ENCODE data around the gene PCDHGB5.
"Not testable (repeated sequence)": the region's sequence is repeated elsewhere in the genome, so short reads cannot be mapped to it uniquely, and the experiment has no call there.

PCDHGB5 gene

DNA sequence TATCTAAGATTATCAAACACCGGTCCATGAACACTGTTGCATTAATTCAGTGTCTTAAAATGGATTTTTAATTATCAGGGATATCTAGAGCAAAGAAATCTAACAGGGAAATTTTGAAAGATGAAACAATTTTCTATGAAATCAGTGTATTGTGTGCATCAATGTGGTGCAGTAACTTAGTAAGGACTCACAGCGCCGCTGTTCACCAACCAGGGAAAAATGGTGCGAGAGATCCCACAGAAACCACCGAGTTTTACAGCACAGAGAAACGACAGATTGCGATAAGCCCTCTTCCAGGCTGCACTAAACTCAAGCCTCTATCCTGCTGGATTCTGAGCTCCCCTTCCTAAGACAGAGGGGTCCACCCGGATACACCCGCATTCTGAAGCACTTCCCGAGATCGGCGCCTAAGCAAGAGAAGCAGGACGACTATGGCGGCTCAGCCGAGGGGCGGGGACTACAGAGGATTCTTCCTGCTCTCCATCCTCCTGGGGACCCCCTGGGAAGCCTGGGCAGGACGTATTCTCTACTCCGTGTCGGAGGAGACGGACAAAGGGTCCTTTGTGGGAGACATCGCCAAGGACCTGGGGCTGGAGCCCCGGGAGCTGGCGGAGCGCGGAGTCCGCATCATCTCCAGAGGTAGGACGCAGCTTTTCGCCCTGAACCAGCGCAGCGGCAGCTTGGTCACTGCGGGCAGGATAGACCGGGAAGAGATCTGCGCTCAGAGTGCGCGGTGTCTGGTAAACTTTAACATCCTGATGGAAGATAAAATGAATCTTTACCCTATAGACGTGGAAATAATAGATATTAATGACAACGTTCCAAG is 15.1 kb upstream of the PCDHGB5 start, which contains the start of gene PCDHGA7:
PCDHGA7 (plus strand) TSS at position 274 of the 826 bp plus-strand sequence; CDS start at position 432, 158 bp downstream.
- DNase-seq (ENCODE audit: low read depth): no peak

- DNase-seq (ENCODE audit: low read depth): no peak
Measured at GRCh38 chr5:141383345-141383744, 14.4 kb upstream of the PCDHGB5 start.

- no peak for DNase-seq (ENCODE audit: low read depth)
Measured at GRCh38 chr5:141384471-141385267, 13.1 kb upstream of the PCDHGB5 start.

- not testable (repeated sequence) for DNase-seq (ENCODE audit: low read depth)
Measured at GRCh38 chr5:141387557-141388311, 10.0 kb upstream of the PCDHGB5 start, which contains the start of gene PCDHGB4. Gene PCDHGB4 (plus strand): TSS chr5:141387698. CDS start chr5:141387885, 187 bp downstream.

- no peak for DNase-seq (ENCODE audit: low read depth)
Measured at GRCh38 chr5:141388661-141389060, 9.1 kb upstream of the PCDHGB5 start.

DNA sequence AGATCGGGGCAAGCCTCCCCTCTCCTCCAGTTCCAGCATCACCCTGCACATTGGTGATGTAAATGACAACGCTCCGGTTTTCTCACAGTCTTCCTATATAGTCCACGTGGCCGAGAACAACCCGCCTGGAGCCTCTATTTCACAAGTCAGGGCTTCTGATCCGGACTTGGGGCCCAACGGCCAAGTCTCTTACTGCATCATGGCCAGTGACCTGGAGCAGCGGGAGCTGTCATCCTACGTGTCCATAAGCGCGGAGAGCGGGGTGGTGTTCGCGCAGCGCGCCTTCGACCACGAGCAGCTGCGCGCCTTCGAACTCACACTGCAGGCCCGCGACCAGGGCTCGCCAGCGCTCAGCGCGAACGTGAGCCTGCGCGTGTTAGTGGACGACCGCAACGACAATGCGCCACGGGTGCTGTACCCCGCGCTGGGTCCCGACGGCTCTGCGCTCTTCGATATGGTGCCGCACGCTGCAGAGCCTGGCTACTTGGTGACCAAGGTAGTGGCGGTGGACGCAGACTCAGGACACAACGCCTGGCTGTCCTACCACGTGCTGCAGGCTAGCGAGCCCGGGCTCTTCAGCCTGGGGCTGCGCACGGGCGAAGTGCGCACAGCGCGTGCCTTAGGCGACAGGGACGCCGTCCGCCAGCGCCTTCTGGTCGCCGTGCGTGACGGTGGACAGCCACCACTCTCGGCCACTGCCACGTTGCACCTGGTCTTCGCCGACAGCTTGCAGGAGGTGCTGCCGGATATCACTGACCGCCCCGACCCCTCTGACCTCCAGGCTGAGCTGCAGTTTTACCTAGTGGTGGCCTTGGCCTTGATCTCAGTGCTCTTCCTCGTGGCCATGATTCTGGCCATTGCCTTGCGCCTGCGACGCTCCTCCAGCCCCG is 8.3 kb upstream of the PCDHGB5 start:
- DNase-seq (ENCODE audit: low read depth): no peak

DNA sequence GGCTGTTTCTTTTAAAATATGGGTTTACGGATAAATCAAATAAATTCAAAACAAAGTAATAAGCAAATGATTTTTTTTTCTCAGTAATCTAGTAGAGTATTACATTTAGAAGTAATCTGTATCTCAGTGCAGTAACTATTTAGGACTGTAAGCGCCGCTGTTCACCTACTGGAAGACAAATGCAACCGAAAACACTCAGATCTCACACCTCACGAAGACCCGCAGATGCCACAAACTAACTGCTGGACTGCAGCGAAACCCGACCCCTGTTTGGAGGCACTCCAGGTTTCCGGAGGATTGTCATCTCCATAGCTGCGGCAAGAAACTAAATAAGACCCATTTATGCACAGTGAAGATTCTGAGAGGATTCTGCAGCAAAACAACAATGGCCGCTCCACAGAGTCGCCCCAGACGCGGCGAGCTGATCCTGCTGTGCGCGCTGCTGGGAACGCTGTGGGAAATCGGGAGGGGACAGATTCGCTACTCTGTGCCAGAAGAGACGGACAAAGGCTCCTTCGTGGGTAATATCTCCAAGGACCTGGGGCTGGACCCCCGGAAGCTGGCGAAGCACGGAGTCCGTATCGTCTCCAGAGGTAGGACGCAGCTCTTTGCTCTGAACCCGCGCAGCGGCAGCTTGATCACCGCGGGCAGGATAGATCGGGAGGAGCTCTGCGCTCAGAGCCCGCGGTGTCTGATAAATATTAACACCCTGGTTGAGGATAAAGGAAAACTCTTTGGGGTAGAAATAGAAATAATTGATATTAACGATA is 5.1 kb upstream of the PCDHGB5 start, which contains the start of gene PCDHGA8:
PCDHGA8 (plus strand) TSS at position 205 of the 770 bp plus-strand sequence; CDS start at position 386, 181 bp downstream.
- no peak for DNase-seq (ENCODE audit: low read depth)

GRCh38 chr5:141393267-141393666 is 4.5 kb upstream of the PCDHGB5 start:
- DNase-seq (ENCODE audit: low read depth): no peak

- not testable (repeated sequence) for DNase-seq (ENCODE audit: low read depth)
Measured at GRCh38 chr5:141394401-141395187, 3.2 kb upstream of the PCDHGB5 start.

GRCh38 chr5:141398608-141399007 is 861 bp downstream of the PCDHGB5 start:
- no peak for DNase-seq (ENCODE audit: low read depth)

- no peak for DNase-seq (ENCODE audit: low read depth)
Measured at GRCh38 chr5:141399555-141400258, 2.0 kb downstream of the PCDHGB5 start.

DNA sequence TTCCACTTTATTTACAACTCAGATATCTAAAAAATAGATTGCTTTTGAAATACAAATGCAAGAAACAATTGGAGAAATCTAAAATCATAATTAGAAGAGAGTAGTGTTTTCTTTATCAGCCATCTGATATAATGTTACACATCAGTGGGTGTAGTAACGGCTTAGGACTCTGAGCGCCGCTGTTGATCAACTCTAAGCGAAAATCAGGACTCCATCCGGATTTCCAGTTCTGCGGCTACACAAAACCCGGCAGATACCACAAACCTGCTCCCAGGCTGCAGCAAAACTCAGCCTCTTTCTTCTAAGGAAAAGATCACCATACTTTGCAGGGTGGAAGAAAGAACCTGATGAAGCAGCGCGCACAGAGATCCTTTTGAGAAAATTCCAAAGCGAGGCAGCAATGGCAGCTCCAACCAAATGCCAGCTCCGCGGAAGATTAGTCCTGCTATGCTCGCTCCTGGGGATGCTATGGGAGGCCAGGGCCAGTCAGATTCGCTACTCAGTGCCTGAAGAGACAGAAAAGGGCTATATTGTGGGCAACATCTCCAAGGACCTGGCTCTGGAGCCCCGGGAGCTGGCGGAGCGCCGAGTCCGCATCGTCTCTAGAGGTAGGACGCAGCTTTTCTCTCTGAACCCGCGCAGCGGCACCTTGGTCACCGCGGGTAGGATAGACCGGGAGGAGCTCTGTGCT is 5.0 kb downstream of the PCDHGB5 start, which contains the start of gene PCDHGA9:
PCDHGA9 (plus strand) TSS at position 226 of the 691 bp plus-strand sequence; CDS start at position 401, 175 bp downstream.
- DNase-seq (ENCODE audit: low read depth): no peak

DNA sequence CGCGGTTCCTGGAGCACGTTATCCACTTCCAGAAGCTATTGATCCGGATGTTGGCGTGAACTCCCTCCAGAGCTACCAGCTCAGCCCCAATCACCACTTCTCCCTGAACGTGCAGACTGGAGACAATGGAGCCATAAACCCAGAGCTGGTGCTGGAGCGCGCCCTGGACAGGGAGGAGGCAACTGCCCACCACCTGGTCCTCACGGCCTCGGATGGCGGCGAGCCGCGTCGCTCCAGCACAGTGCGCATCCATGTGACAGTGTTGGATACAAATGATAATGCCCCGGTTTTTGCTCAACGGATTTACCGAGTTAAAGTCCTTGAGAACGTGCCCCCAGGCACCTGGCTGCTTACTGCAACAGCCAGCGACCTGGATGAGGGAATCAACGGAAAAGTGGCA is 5.6 kb downstream of the PCDHGB5 start:
- no peak for DNase-seq (ENCODE audit: low read depth)

DNA sequence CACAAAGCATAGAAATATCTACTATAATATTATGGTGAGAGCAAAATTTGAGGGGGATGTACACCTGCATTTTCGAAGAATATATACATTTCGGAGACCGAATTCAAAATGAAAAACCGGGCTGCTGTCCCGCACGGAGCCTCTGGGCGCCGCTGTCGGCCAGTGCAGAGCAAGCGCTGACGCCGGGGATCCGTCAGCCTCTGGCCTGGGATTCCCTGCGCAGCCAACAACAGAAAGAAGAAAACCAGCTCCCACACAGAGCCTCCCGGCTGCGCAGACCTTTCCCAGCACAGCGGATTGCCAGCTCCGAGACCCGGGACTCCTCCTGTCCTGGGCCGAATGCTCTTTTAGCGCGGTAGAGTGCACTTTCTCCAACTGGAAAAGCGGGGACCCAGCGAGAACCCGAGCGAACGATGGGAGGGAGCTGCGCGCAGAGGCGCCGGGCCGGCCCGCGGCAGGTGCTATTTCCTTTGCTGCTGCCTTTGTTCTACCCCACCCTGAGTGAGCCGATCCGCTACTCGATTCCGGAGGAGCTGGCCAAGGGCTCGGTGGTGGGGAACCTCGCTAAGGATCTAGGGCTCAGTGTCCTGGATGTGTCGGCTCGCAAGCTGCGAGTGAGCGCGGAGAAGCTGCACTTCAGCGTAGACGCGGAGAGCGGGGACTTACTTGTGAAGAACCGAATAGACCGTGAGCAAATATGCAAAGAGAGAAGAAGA is 10.2 kb downstream of the PCDHGB5 start, which contains the start of gene PCDHGB6:
PCDHGB6 (plus strand) TSS at position 232 of the 716 bp plus-strand sequence; CDS start at position 414, 182 bp downstream.
- DNase-seq (ENCODE audit: low read depth): not testable (repeated sequence)

GRCh38 chr5:141409598-141410306 is 12.0 kb downstream of the PCDHGB5 start:
- no peak for DNase-seq (ENCODE audit: low read depth)

GRCh38 chr5:141411575-141411974 is 13.8 kb downstream of the PCDHGB5 start:
- DNase-seq (ENCODE audit: low read depth): no peak

All from activated T-helper 1 cell treated with Interleukin-2 at 50 U/mL for 16 hours (primary cell).